Measurements from ENCODE around the gene BIK.

DNA sequence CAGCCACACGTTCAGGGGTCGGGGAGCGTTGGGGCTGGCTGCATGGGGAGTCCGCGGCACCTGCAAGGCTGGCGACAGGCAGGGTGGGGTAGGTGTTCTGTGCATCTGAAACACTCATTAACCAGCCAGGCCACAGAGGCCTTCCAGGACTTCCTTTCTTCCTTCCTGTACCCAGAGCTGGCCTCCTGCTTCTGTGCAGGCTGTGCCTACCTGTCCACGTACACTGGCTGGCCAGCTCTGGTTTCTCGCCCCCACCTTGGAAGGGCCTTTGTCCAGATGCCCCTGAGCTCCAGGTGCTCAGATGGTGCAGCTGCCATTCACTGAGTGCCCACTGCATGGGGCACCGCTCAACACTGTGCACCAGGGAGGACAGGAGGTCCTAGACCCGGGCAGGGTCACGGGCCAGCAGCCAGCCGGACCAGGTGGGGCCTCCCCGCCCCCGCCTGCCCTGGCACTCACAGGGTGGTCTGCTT lies 60.5 kb downstream of the BIK start:
- TF ChIP-seq, protein P1, sequence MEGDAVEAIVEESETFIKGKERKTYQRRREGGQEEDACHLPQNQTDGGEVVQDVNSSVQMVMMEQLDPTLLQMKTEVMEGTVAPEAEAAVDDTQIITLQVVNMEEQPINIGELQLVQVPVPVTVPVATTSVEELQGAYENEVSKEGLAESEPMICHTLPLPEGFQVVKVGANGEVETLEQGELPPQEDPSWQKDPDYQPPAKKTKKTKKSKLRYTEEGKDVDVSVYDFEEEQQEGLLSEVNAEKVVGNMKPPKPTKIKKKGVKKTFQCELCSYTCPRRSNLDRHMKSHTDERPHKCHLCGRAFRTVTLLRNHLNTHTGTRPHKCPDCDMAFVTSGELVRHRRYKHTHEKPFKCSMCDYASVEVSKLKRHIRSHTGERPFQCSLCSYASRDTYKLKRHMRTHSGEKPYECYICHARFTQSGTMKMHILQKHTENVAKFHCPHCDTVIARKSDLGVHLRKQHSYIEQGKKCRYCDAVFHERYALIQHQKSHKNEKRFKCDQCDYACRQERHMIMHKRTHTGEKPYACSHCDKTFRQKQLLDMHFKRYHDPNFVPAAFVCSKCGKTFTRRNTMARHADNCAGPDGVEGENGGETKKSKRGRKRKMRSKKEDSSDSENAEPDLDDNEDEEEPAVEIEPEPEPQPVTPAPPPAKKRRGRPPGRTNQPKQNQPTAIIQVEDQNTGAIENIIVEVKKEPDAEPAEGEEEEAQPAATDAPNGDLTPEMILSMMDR (IDR thresholded peaks at IDR 0.05; ENCODE audit: low read length), result no peak
- no peak for TF ChIP-seq EZH2 (optimal IDR thresholded peaks at IDR 0.05; ENCODE audit: low read depth, low read length)
- TF ChIP-seq EZH2phosphoT487 (IDR thresholded peaks at IDR 0.05; ENCODE audit: low read length), result no peak

All from MM.1S (cell line).